Neural progenitor cell (in vitro differentiated cells): Measurements from ENCODE around the gene PVALEF. TPM values are rescaled to one million over a fixed set of nuclear protein-coding genes. Genes with fewer than 3 reads are reported as not detected.

Source experiments
- DNase-seq: peaks from one replicate; pipeline ENCODE4 v3.0.0-alpha.2; 2016; ENCODE audit warnings: low spot score
- H2AFZ ChIP-seq: fragments of 200-600 bp; sonication (generic); replicated peaks from 2 replicates; pipeline ENCODE4 v1.6.1; 2016; ENCODE audit warnings: antibody characterized with exemption
- H3F3A ChIP-seq: fragments of 200-600 bp; sonication (generic); 2 replicates; pipeline ENCODE4 v1.6.1; 2016; ENCODE audit warnings: antibody characterized with exemption, low read depth
- H3K27ac ChIP-seq: fragments of 200-600 bp; sonication (generic); 2 replicates; pipeline ENCODE4 v1.5.1; 2016; ENCODE audit warnings: mild to moderate bottlenecking
- H3K27me3 ChIP-seq: fragments of 200-600 bp; sonication (generic); 2 replicates; pipeline ENCODE4 v1.6.1; 2016; ENCODE audit warnings: mild to moderate bottlenecking, moderate library complexity
- H3K36me3 ChIP-seq: fragments of 200-600 bp; sonication (generic); 2 replicates; pipeline ENCODE4 v1.5.1; 2016
- H3K4me1 ChIP-seq: fragments of 200-600 bp; sonication (generic); 2 replicates; pipeline ENCODE4 v1.6.1; 2016; ENCODE audit warnings: mixed run types
- H3K4me2 ChIP-seq: fragments of 200-600 bp; sonication (generic); 2 replicates; pipeline ENCODE4 v1.6.1; 2016
- H3K4me3 ChIP-seq: fragments of 200-600 bp; sonication (generic); 2 replicates; pipeline ENCODE4 v1.5.1; 2016
- H3K79me2 ChIP-seq: fragments of 200-600 bp; sonication (generic); 2 replicates; pipeline ENCODE4 v1.6.1; 2016; ENCODE audit warnings: low read depth
- H3K9ac ChIP-seq: fragments of 200-600 bp; sonication (generic); 2 replicates; pipeline ENCODE4 v1.6.1; 2016
- H3K9me3 ChIP-seq: fragments of 200-600 bp; sonication (generic); 2 replicates; pipeline ENCODE4 v1.5.1; 2016; ENCODE audit warnings: low read depth
- H4K20me1 ChIP-seq: fragments of 200-600 bp; sonication (generic); 2 replicates; pipeline ENCODE4 v1.6.1; 2016; ENCODE audit warnings: low read depth
- H3K27ac Mint-ChIP-seq: 3 replicates; pipeline ENCODE4 v1.8.0; 2021; ENCODE audit warnings: mixed read lengths
- H3K27me3 Mint-ChIP-seq: 2 replicates; pipeline ENCODE4 v1.8.0; 2022; ENCODE audit warnings: low read depth, mild to moderate bottlenecking, inconsistent platforms, moderate library complexity, mixed read lengths; ENCODE audit not compliant: insufficient read depth
- H3K36me3 Mint-ChIP-seq: 3 replicates; pipeline ENCODE4 v1.8.0; 2021; ENCODE audit warnings: mixed read lengths
- H3K4me1 Mint-ChIP-seq: 3 replicates; pipeline ENCODE4 v1.8.0; 2021; ENCODE audit warnings: mixed read lengths
- H3K4me3 Mint-ChIP-seq: 3 replicates; pipeline ENCODE4 v1.8.0; 2021; ENCODE audit warnings: mild to moderate bottlenecking, moderate library complexity, mixed read lengths
- H3K9me3 Mint-ChIP-seq: 3 replicates; pipeline ENCODE4 v1.8.0; 2020; ENCODE audit warnings: mixed read lengths
- EZH2 ChIP-seq: fragments of 200-600 bp; sonication (generic); IDR thresholded peaks from 2 replicates; pipeline ENCODE4 v1.6.1; 2017; ENCODE audit warnings: antibody characterized with exemption, mild to moderate bottlenecking, moderate library complexity
- EZH2phosphoT487 ChIP-seq: fragments of 200-600 bp; sonication (generic); IDR thresholded peaks from 2 replicates; pipeline ENCODE4 v1.6.1; 2017; ENCODE audit warnings: antibody characterized with exemption
- total RNA-seq: library from RNA; depleted of rRNA; stranded (reverse); fragments of >200 nt; gene quantifications from 2 replicates; pipeline ENCODE4 v1.2.3, GENCODE V29; 2015; ENCODE audit warnings: low replicate concordance
- TF ChIP-seq, protein P1 (sequence below): fragments of 200-600 bp; sonication (generic); IDR thresholded peaks from 2 replicates; pipeline ENCODE4 v1.5.1; 2017; ENCODE audit warnings: antibody characterized with exemption, mild to moderate bottlenecking

Gene PVALEF
- total RNA-seq, 1 donor from 2014 or later, result not detected

- H3K4me1 Mint-ChIP-seq, result peaks cover 8% of the 10 kb centered on the region
- no peaks in the 10 kb centered on the region for H3K36me3 Mint-ChIP-seq
- peaks cover 9% of the 10 kb centered on the region for H3K9me3 Mint-ChIP-seq
- Histone ChIP-seq H2AFZ (no peak overlapping the region), H3K27me3 (no peaks in the 10 kb centered on the region), H4K20me1 (no peaks in the 10 kb centered on the region), H3K79me2 (no peaks in the 10 kb centered on the region), H3K9me3 (no peaks in the 10 kb centered on the region), H3K4me3 (no peak overlapping the region), H3K27ac (no peak overlapping the region), H3K4me1 (no peaks in the 10 kb centered on the region), H3K4me2 (no peak overlapping the region), H3K9ac (no peak overlapping the region), H3F3A (peaks cover 15% of the 10 kb centered on the region), H3K36me3 (no peaks in the 10 kb centered on the region)
- no peak overlapping the region for H3K27ac Mint-ChIP-seq
- H3K27me3 Mint-ChIP-seq, result peaks cover 15% of the 10 kb centered on the region
- H3K4me3 Mint-ChIP-seq, result peak overlapping the region; percentile 43
- TF ChIP-seq EZH2phosphoT487 (no peak), EZH2 (no peak)
- TF ChIP-seq, protein P1, sequence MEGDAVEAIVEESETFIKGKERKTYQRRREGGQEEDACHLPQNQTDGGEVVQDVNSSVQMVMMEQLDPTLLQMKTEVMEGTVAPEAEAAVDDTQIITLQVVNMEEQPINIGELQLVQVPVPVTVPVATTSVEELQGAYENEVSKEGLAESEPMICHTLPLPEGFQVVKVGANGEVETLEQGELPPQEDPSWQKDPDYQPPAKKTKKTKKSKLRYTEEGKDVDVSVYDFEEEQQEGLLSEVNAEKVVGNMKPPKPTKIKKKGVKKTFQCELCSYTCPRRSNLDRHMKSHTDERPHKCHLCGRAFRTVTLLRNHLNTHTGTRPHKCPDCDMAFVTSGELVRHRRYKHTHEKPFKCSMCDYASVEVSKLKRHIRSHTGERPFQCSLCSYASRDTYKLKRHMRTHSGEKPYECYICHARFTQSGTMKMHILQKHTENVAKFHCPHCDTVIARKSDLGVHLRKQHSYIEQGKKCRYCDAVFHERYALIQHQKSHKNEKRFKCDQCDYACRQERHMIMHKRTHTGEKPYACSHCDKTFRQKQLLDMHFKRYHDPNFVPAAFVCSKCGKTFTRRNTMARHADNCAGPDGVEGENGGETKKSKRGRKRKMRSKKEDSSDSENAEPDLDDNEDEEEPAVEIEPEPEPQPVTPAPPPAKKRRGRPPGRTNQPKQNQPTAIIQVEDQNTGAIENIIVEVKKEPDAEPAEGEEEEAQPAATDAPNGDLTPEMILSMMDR, result no peak
- DNase-seq, result no peak
These were observed 25.3 kb upstream of the PVALEF start for GRCh38 chr17:81140018-81140417.

- Histone ChIP-seq H3K4me1 (no peaks in the 10 kb centered on the region), H3K9ac (no peak overlapping the region), H3K27ac (no peak overlapping the region), H2AFZ (no peak overlapping the region), H3K36me3 (no peaks in the 10 kb centered on the region), H3K79me2 (no peaks in the 10 kb centered on the region), H3K27me3 (no peaks in the 10 kb centered on the region), H3K4me3 (no peak overlapping the region), H4K20me1 (no peaks in the 10 kb centered on the region), H3K9me3 (no peaks in the 10 kb centered on the region), H3K4me2 (no peak overlapping the region), H3F3A (peaks cover 15% of the 10 kb centered on the region)
- no peak for DNase-seq
- peaks cover 8% of the 10 kb centered on the region for H3K4me1 Mint-ChIP-seq
- H3K27me3 Mint-ChIP-seq, result peaks cover 15% of the 10 kb centered on the region
- TF ChIP-seq, protein P1, result no peak
- no peak for TF ChIP-seq EZH2
- H3K27ac Mint-ChIP-seq, result no peak overlapping the region
- no peak overlapping the region for H3K4me3 Mint-ChIP-seq
- peaks cover 9% of the 10 kb centered on the region for H3K9me3 Mint-ChIP-seq
- H3K36me3 Mint-ChIP-seq, result no peaks in the 10 kb centered on the region
These were observed 24.6 kb upstream of the PVALEF start for GRCh38 chr17:81140695-81141094.

- Histone ChIP-seq H3K36me3 (no peaks in the 10 kb centered on the region), H4K20me1 (no peaks in the 10 kb centered on the region), H3K27me3 (no peaks in the 10 kb centered on the region), H3K4me3 (no peak overlapping the region), H3K79me2 (no peaks in the 10 kb centered on the region), H3K9me3 (no peaks in the 10 kb centered on the region), H3K4me1 (no peaks in the 10 kb centered on the region), H3K27ac (no peak overlapping the region), H3K4me2 (no peak overlapping the region), H2AFZ (no peak overlapping the region), H3F3A (peaks cover 12% of the 10 kb centered on the region), H3K9ac (no peak overlapping the region)
- DNase-seq, result peak; percentile 88
- TF ChIP-seq, protein P1, result peak; percentile 73
- TF ChIP-seq EZH2phosphoT487 (no peak), EZH2 (no peak)
- Mint-ChIP-seq H3K4me3 (no peak overlapping the region), H3K27ac (no peak overlapping the region), H3K9me3 (peaks cover 9% of the 10 kb centered on the region), H3K4me1 (peaks cover 8% of the 10 kb centered on the region), H3K36me3 (no peaks in the 10 kb centered on the region), H3K27me3 (peaks cover 14% of the 10 kb centered on the region)
These were observed 22.8 kb upstream of the PVALEF start for GRCh38 chr17:81142301-81143199.
